SIG-M5 (cell line): ENCODE data around the gene PROSER3.

Experiments
- DNase-seq: peaks from one replicate; lab custom pipeline; 2025; lab: John Stamatoyannopoulos, UW

Gene PROSER3

DNA sequence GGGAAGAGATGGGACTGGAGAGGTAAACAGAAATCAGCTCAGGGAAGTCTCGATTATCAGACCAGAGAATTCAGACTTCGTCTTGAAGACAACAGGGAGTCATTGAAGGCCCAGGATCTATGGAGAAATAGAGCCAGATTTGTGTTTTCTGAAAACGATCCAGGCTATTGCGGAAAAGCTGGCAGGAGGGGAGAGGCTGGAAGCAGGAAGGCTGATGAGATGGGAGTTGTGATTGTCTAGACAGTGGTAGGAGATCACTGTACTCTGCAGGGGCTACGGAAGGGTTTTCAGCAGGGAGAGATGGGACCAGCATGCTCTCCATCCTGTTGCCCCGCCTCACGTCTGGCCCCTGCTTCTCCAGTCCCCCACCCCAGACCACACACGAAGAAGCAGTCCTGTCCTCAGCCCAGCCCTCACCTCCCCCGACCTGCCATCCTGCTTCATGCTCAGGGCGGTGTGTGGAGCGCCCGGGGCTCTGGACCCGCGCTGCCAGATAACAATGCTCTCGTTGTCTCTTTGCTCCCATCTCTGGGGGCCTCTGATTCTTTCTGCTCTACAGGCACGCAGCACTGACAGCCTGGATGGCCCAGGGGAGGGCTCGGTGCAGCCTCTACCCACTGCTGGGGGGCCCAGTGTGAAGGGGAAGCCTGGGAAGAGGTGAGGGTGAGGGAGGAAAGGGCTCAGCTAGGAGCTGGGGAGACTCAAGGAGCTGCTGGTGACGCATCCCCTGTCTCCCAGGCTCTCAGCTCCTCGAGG lies 19.3 kb downstream of the PROSER3 start:
- no peak for DNase-seq

GRCh38 chr19:35777961-35778360 lies 20.0 kb downstream of the PROSER3 start:
- no peak for DNase-seq

GRCh38 chr19:35779033-35779432 lies 21.1 kb downstream of the PROSER3 start:
- DNase-seq = no peak

GRCh38 chr19:35780058-35780457 lies 22.1 kb downstream of the PROSER3 start:
- DNase-seq = no peak

- DNase-seq = no peak
Measured at GRCh38 chr19:35780717-35781116, 22.7 kb downstream of the PROSER3 start.

DNA sequence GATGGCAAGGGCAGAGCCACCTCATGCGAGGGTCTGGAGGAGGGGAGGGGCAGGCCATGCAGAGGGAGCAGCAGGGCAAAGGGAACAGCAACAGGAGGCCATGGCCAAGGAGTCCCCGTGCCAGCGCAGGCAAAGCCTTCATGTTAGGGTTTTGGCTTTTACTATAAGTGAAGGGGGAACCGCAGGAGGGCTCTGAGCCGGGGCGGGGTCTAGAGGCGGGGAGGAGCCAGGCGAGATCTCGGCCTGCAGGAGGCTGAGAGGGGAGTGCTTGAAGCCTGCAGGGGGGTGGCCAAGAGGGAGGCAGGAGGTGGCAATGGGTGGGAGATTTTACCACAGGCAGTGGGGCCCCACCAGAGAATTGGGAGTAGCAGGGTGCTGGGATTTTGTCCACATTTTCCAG lies 23.7 kb downstream of the PROSER3 start:
- DNase-seq = no peak

- no peak for DNase-seq
Measured at GRCh38 chr19:35782589-35782988, 24.6 kb downstream of the PROSER3 start.

- no peak for DNase-seq
Measured at GRCh38 chr19:35783469-35784434, 25.8 kb downstream of the PROSER3 start.

DNA sequence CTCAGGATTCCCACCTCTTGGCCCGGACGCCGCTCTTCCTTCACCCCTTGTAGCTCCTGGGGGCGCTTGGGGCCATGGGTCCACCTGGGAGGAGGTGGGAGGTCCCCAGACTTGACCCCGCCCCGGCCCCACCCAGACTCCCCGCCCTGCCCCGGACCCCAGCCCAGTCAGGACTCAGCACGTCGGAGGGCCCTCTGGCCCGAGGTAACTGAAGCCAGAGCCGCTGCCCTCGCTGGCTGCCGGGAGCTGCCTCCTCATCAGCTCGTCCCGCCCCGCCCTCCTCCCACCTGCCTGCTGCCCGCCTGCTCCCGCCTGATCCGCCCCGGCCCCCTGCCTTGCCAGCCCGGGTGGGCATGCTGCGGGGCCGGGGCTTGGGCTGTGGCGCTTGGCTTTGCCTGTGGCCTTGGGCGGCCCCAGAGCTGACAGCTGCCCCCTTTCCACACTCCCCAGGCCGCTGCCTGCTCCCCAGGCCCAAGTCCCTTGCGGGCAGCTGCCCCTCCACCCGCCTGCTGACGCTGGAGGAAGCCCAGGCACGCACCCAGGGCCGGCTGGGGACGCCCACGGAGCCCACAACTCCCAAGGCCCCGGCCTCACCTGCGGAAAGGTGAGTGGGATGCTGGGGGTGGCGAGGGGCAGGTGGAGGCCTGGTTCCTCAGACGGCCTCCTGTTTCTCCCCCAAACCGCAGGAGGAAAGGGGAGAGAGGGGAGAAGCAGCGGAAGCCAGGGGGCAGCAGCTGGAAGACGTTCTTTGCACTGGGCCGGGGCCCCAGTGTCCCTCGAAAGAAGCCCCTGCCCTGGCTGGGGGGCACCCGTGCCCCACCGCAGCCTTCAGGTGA lies 26.7 kb downstream of the PROSER3 start:
- no peak for DNase-seq

GRCh38 chr19:35785339-35785627 lies 27.3 kb downstream of the PROSER3 start:
- no peak for DNase-seq

- no peak for DNase-seq
Measured at GRCh38 chr19:35786299-35787160, 28.6 kb downstream of the PROSER3 start.

DNA sequence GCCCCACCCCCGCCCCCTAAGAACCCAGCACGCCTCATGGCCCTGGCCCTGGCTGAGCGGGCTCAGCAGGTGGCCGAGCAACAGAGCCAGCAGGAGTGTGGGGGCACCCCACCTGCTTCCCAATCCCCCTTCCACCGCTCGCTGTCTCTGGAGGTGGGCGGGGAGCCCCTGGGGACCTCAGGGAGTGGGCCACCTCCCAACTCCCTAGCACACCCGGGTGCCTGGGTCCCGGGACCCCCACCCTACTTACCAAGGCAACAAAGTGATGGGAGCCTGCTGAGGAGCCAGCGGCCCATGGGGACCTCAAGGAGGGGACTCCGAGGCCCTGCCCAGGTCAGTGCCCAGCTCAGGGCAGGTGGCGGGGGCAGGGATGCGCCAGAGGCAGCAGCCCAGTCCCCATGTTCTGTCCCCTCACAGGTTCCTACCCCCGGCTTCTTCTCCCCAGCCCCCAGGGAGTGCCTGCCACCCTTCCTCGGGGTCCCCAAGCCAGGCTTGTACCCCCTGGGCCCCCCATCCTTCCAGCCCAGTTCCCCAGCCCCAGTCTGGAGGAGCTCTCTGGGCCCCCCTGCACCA lies 29.3 kb downstream of the PROSER3 start:
- DNase-seq = no peak

- DNase-seq = no peak
Measured at GRCh38 chr19:35788205-35788960, 30.4 kb downstream of the PROSER3 start.

GRCh38 chr19:35789195-35789977 lies 31.4 kb downstream of the PROSER3 start:
- DNase-seq = no peak

DNA sequence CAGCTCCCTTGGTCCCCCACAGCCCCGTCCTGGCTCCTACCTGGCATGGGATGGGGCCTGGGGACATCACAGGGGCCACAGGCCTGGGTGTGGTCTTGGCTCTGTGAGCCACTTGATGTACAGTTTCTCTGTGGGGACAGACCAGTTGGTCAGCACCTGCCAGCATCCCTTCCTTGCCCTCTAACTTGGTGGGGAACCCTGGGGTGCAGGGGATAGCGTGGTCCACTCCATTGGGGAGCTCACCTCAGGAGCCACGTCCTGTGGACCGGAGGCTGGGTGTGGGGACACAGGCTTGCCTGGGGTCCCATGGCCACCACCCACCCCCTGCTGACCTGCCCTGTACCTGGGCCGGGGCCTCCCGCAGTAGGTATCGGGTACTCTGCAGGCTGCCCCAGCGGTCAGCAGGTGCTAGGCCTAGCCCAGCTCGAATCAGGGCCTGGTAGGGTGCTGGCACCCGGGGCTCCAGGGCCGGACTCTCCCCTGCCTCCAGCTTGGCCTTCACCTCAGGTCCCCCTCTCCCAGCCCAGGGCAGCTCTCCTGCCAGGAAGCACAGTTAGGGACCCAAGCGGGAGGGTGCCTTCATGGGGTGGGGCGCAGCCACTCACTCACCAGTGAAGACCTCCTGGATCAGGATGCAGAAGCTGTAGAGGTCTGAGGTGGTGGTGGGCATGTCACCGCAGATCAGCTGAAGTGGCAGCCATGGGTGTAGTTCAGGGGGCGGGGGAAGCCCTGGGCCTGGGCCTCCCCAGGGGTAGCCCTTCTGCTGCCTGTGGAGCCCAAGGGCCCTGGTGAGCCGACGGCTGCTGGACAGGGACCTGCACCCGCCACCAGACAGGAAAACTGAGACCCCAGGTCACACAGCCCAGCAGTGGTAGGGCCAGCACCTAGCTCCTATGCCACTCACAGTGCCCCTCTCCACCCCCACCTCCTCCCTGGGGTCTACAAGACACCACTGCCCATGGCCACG lies 32.3 kb downstream of the PROSER3 start:
- DNase-seq = no peak

- DNase-seq = no peak
Measured at GRCh38 chr19:35790981-35791813, 33.2 kb downstream of the PROSER3 start.

DNA sequence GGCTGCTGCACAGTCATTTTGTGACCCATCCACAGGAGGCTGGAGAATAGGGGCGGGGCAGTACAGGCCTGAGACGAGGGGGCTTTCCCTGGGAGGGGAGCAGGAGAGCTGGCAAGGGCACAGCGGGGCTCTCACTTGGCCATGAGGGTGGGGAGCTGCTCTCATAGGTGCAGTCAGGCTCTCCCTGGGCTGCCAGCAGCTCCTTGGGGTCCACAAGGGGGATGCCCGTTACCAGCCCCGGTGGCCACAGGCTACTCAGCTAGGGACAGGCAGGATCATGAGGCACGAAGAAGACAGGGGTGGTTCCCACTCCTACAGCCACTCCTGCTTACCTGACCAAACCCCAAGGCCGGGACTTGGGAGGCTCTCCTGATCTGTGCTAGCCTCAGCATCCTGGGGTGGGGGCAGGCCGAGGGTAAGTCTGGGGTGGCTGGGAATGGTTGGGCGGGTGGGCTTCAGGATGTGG lies 33.9 kb downstream of the PROSER3 start:
- no peak for DNase-seq
